Panc1 (cell line): ENCODE measurements around the gene GIPC3. TPM values are rescaled to one million over a fixed set of nuclear protein-coding genes. Genes with fewer than 3 reads are reported as not detected.

Experiments
- ATAC-seq: fragments of 200-7000 bp; cut with Tn5 transposase; 2 replicates; pipeline ENCODE4 v1.9.1; 2020; ENCODE audit warnings: mild to moderate bottlenecking, moderate library complexity
- BruUV-seq: library from RNA; stranded (reverse); fragments of 400-500 nt; replicated peaks from 2 replicates; lab custom pipeline; 2021; lab: Mats Ljungman, UMichigan
- CTCF ChIA-PET: fragments of 300-600 bp; sonication (Branson Sonifier 250); formaldehyde crosslinking; loops from one replicate; lab custom pipeline; 2022; ENCODE audit warnings: antibody characterized with exemption; lab: Charles Lee
- POLR2A ChIA-PET: fragments of 300-600 bp; sonication (Branson Sonifier 250); formaldehyde crosslinking; loops from one replicate; lab custom pipeline; 2022; ENCODE audit warnings: antibody characterized with exemption; lab: Charles Lee
- DNase-seq: peaks from one replicate; pipeline ENCODE4 v3.0.0-alpha.2; 2010; ENCODE audit warnings: low read depth, low spot score
- H3K27ac ChIP-seq: 2 replicates; pipeline ENCODE4 v1.5.1; 2011; ENCODE audit warnings: mild to moderate bottlenecking, low read length, inconsistent platforms
- H3K27me3 ChIP-seq: fragments of 200-500 bp; sonication (Bioruptor generic); 2 replicates; pipeline ENCODE4 v1.6.0; 2014; ENCODE audit warnings: low read length, inconsistent platforms; ENCODE audit not compliant: control insufficient read depth, insufficient read depth
- H3K36me3 ChIP-seq: fragments of 200-500 bp; sonication (Bioruptor generic); 2 replicates; pipeline ENCODE4 v1.5.1; 2014; ENCODE audit warnings: inconsistent platforms, mild to moderate bottlenecking, low read length, moderate library complexity; ENCODE audit not compliant: control insufficient read depth, insufficient read depth
- H3K4me1 ChIP-seq: 2 replicates; pipeline ENCODE4 v1.5.1; 2011; ENCODE audit warnings: inconsistent platforms, mild to moderate bottlenecking, low read length, moderate library complexity; ENCODE audit not compliant: control insufficient read depth, insufficient read depth
- H3K4me3 ChIP-seq, 2 experiments: 2 replicates each; pipeline ENCODE4 v1.5.1; 2011 to 2012; ENCODE audit warnings: low read depth in 2 of 2, low read length in 2 of 2, mild to moderate bottlenecking in 2 of 2, inconsistent platforms in 1 of 2, moderate library complexity in 1 of 2
- H3K9me3 ChIP-seq: fragments of 200-500 bp; sonication (Bioruptor generic); 2 replicates; pipeline ENCODE4 v1.5.1; 2014; ENCODE audit warnings: low read depth, mild to moderate bottlenecking, inconsistent platforms, low read length, moderate library complexity; ENCODE audit not compliant: control insufficient read depth, insufficient read depth
- CTCF ChIP-seq: fragments of 450-650 bp; IDR thresholded peaks from 2 replicates; pipeline ENCODE4 v1.5.1; 2017; ENCODE audit warnings: mild to moderate bottlenecking
- POLR2AphosphoS5 ChIP-seq: IDR thresholded peaks from 2 replicates; pipeline ENCODE4 v1.6.1; 2012; ENCODE audit warnings: mild to moderate bottlenecking, low read depth, low read length, moderate library complexity
- REST ChIP-seq, 2 experiments: IDR thresholded peaks; 2 replicates each; pipeline ENCODE4 v1.6.1; 2011 to 2012; ENCODE audit warnings: low read depth in 2 of 2, control low read depth in 1 of 2, low read length in 1 of 2, mild to moderate bottlenecking in 1 of 2, moderate library complexity in 1 of 2; ENCODE audit not compliant: insufficient read depth in 1 of 2
- SIN3A ChIP-seq: IDR thresholded peaks from 2 replicates; pipeline ENCODE4 v1.6.1; 2012; ENCODE audit warnings: low read depth, mild to moderate bottlenecking, low read length, moderate library complexity, borderline replicate concordance; ENCODE audit not compliant: insufficient read depth
- TCF7L2 ChIP-seq: IDR thresholded peaks from 2 replicates; pipeline ENCODE4 v1.6.1; 2011; ENCODE audit warnings: mild to moderate bottlenecking, low read depth, low read length, inconsistent platforms
- in situ Hi-C: cut with HindIII; loops from 2 replicates; pipeline ENCODE4 v1.10.0; 2016; ENCODE audit warnings: low sequenced_read_pairs, low pct_unique_long_range_greater_than_20kb
- intact Hi-C: fragments of 100-400 bp; cut with micrococcal nuclease; formaldehyde crosslinking; loops from one replicate; pipeline ENCODE4 v1.10.0; 2022; ENCODE audit not compliant: unreplicated experiment
- total RNA-seq: library from RNA; stranded (reverse); gene quantifications from one replicate; pipeline ENCODE4 v1.2.1, GENCODE V29; 2021; ENCODE audit not compliant: unreplicated experiment

GIPC3 gene
- total RNA-seq, 1 experiment from 2014 or later, result 0.92 TPM

- intact Hi-C loops, result no loop called here
- ATAC-seq (no peak), DNase-seq (no peak)
- H3K9me3 ChIP-seq, result no peaks in the 10 kb centered on the region
- BruUV-seq, result no TSS peak
- ChIA-PET POLR2A (no interaction called here), CTCF (no interaction called here)
- in situ Hi-C loops, result no loop called here
- H3K4me1 ChIP-seq, result peaks cover 22% of the 10 kb centered on the region
- no peaks in the 10 kb centered on the region for H3K27me3 ChIP-seq
- no peak overlapping the region for H3K27ac ChIP-seq
- TF ChIP-seq CTCF, result no peak
- no peak for TF ChIP-seq TCF7L2
- no peak for TF ChIP-seq REST (IDR thresholded peaks at IDR 0.05; ENCODE audit: insufficient read depth in 1 of 2, low read depth in 2 of 2, low read length in 1 of 2)
- no peak for TF ChIP-seq SIN3A
- no peak for TF ChIP-seq POLR2AphosphoS5
- no peaks in the 10 kb centered on the region for H3K36me3 ChIP-seq
- H3K4me3 ChIP-seq, result no peak overlapping the region
These were observed 18.0 kb downstream of the GIPC3 start for GRCh38 chr19:3603121-3603811.

GRCh38 chr19:3604227-3604986 is 19.1 kb downstream of the GIPC3 start:
- CTCF ChIA-PET, result no interaction called here
- BruUV-seq, result no TSS peak
- DNase-seq (no peak), ATAC-seq (no peak)
- Histone ChIP-seq H3K4me1 (peaks cover 27% of the 10 kb centered on the region), H3K27ac (no peak overlapping the region), H3K4me3 (no peak overlapping the region), H3K27me3 (no peaks in the 10 kb centered on the region), H3K36me3 (no peaks in the 10 kb centered on the region), H3K9me3 (no peaks in the 10 kb centered on the region)
- TF ChIP-seq CTCF, result no peak
- TF ChIP-seq POLR2AphosphoS5, result no peak
- no peak for TF ChIP-seq TCF7L2
- no peak for TF ChIP-seq REST (IDR thresholded peaks at IDR 0.05; ENCODE audit: insufficient read depth in 1 of 2, low read depth in 2 of 2, low read length in 1 of 2)
- no peak for TF ChIP-seq SIN3A
- intact Hi-C loops (no loop called here), in situ Hi-C loops (no loop called here)
- POLR2A ChIA-PET, result no interaction called here
